Osteoblast (primary cell): ENCODE data around the gene DENND1A. TPM values are rescaled to one million over a fixed set of nuclear protein-coding genes. Genes with fewer than 3 reads are reported as not detected.

Experiments used
- DNase-seq: peaks from one replicate; pipeline ENCODE4 v3.0.0; 2011; ENCODE audit warnings: low spot score, mixed read lengths; ENCODE audit not compliant: insufficient read length; ENCODE audit errors: missing footprints
- H2AFZ ChIP-seq: 2 replicates; pipeline ENCODE4 v1.6.0; 2011; ENCODE audit warnings: mild to moderate bottlenecking, low read length
- H3K27ac ChIP-seq: 2 replicates; pipeline ENCODE4 v1.5.1; 2011; ENCODE audit warnings: mild to moderate bottlenecking, low read depth, low read length, moderate library complexity
- H3K27me3 ChIP-seq: 2 replicates; pipeline ENCODE4 v1.6.0; 2012; ENCODE audit warnings: mild to moderate bottlenecking, control low read depth, inconsistent platforms, low read length, moderate library complexity; ENCODE audit not compliant: insufficient read depth
- H3K36me3 ChIP-seq: 2 replicates; pipeline ENCODE4 v1.5.1; 2011; ENCODE audit warnings: mild to moderate bottlenecking, low read length, control low read depth, moderate library complexity; ENCODE audit not compliant: insufficient read depth
- H3K4me1 ChIP-seq: 2 replicates; pipeline ENCODE4 v1.5.1; 2011; ENCODE audit warnings: mild to moderate bottlenecking, low read length, control low read depth, moderate library complexity; ENCODE audit not compliant: insufficient read depth
- H3K4me2 ChIP-seq: 2 replicates; pipeline ENCODE4 v1.6.0; 2011; ENCODE audit warnings: mild to moderate bottlenecking, low read length; ENCODE audit not compliant: insufficient read depth
- H3K4me3 ChIP-seq: fragments of 200-600 bp; sonication (generic); 3 replicates; pipeline ENCODE4 v1.5.1; 2012; ENCODE audit warnings: mild to moderate bottlenecking, low read length, inconsistent platforms; ENCODE audit not compliant: insufficient read depth
- H3K79me2 ChIP-seq: 2 replicates; pipeline ENCODE4 v1.6.0; 2012; ENCODE audit warnings: mild to moderate bottlenecking, low read length, control low read depth, inconsistent platforms; ENCODE audit not compliant: insufficient read depth
- H3K9me3 ChIP-seq: 2 replicates; pipeline ENCODE4 v1.5.1; 2011; ENCODE audit warnings: low read depth, low read length, control low read depth
- H4K20me1 ChIP-seq: 2 replicates; pipeline ENCODE4 v1.6.0; 2012; ENCODE audit warnings: mild to moderate bottlenecking, low read length, control low read depth; ENCODE audit not compliant: insufficient read depth
- CTCF ChIP-seq: IDR thresholded peaks from 2 replicates; pipeline ENCODE4 v1.5.1; 2011; ENCODE audit warnings: mild to moderate bottlenecking, low read depth, low read length, moderate library complexity; ENCODE audit errors: extremely low read depth
- total RNA-seq: library from RNA; depleted of rRNA; stranded (reverse); fragments of >200 nt; gene quantifications from 2 replicates; pipeline ENCODE4 v1.2.3, GENCODE V29; 2012

The DENND1A gene
- total RNA-seq, 1 donor: 14.1 TPM

GRCh38 chr9:123749580-123750202 lies 180.2 kb downstream of the DENND1A start:
- no peaks in the 10 kb centered on the region for H4K20me1 ChIP-seq
- peaks cover 7% of the 10 kb centered on the region for H3K4me1 ChIP-seq
- no peaks in the 10 kb centered on the region for H3K27me3 ChIP-seq
- H3K9me3 ChIP-seq: no peaks in the 10 kb centered on the region
- no peak overlapping the region for H3K27ac ChIP-seq
- H2AFZ ChIP-seq: no peak overlapping the region
- DNase-seq: no peak
- no peak for TF ChIP-seq CTCF
- no peaks in the 10 kb centered on the region for H3K79me2 ChIP-seq
- no peaks in the 10 kb centered on the region for H3K36me3 ChIP-seq
- no peak overlapping the region for H3K4me3 ChIP-seq
- H3K4me2 ChIP-seq: no peak overlapping the region

- no peak for TF ChIP-seq CTCF
- Histone ChIP-seq H3K79me2 (no peaks in the 10 kb centered on the region), H3K36me3 (no peaks in the 10 kb centered on the region), H2AFZ (no peak overlapping the region), H3K4me1 (peaks cover 14% of the 10 kb centered on the region), H3K27ac (no peak overlapping the region), H4K20me1 (no peaks in the 10 kb centered on the region), H3K9me3 (no peaks in the 10 kb centered on the region), H3K4me2 (no peak overlapping the region), H3K4me3 (no peak overlapping the region), H3K27me3 (no peaks in the 10 kb centered on the region)
- no peak for DNase-seq
Observed at GRCh38 chr9:123746765-123747164, 183.2 kb downstream of the DENND1A start.

GRCh38 chr9:123745933-123746332 lies 184.0 kb downstream of the DENND1A start:
- H2AFZ ChIP-seq: no peak overlapping the region
- H3K27ac ChIP-seq: no peak overlapping the region
- no peaks in the 10 kb centered on the region for H3K36me3 ChIP-seq
- H3K9me3 ChIP-seq: no peaks in the 10 kb centered on the region
- peaks cover 14% of the 10 kb centered on the region for H3K4me1 ChIP-seq
- no peak for DNase-seq
- H3K27me3 ChIP-seq: no peaks in the 10 kb centered on the region
- H3K79me2 ChIP-seq: no peaks in the 10 kb centered on the region
- TF ChIP-seq CTCF: no peak
- H4K20me1 ChIP-seq: no peaks in the 10 kb centered on the region
- no peak overlapping the region for H3K4me2 ChIP-seq
- H3K4me3 ChIP-seq: no peak overlapping the region

- no peaks in the 10 kb centered on the region for H4K20me1 ChIP-seq
- no peak overlapping the region for H3K4me2 ChIP-seq
- no peak overlapping the region for H3K27ac ChIP-seq
- no peaks in the 10 kb centered on the region for H3K36me3 ChIP-seq
- no peak for TF ChIP-seq CTCF
- no peaks in the 10 kb centered on the region for H3K27me3 ChIP-seq
- no peak overlapping the region for H3K4me3 ChIP-seq
- H2AFZ ChIP-seq: no peak overlapping the region
- H3K9me3 ChIP-seq: no peaks in the 10 kb centered on the region
- DNase-seq: peak; percentile 47
- H3K79me2 ChIP-seq: no peaks in the 10 kb centered on the region
- H3K4me1 ChIP-seq: peaks cover 14% of the 10 kb centered on the region
Observed at GRCh38 chr9:123745451-123745850, 184.5 kb downstream of the DENND1A start.
